GM18499 (cell line): ENCODE data around the gene LRRC8C.

Source experiments
- ATAC-seq: cut with Tn5 transposase; IDR thresholded peaks from one replicate; pipeline ENCODE4 v1.9.1; 2021; ENCODE audit warnings: moderate number of reproducible peaks; ENCODE audit not compliant: insufficient read depth, unreplicated experiment

LRRC8C gene

GRCh38 chr1:89724369-89725010, 91.6 kb downstream of the LRRC8C start:
- ATAC-seq, result peak; percentile 72

- no peak for ATAC-seq
Observed at GRCh38 chr1:89725011-89725370, 92.1 kb downstream of the LRRC8C start.

DNA sequence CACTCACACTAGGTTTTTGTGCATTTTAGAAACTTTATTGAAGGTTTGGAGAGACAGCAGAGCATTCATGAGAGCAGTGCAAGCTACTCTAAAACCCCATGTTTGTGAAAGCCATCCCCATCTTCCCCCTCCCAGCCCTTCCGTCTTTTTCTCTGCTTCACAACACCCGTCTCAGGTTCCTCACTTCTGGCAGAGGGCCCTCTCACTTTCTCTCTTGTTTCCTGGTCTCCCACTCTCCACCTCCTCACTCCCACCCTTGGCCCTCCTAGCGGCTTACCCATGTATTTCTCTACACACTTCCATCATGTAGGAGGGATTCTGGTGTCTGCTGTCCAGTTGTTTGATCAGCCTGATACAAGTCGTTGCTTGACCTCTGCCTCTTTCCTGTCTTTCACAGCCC, 92.7 kb downstream of the LRRC8C start:
- no peak for ATAC-seq

DNA sequence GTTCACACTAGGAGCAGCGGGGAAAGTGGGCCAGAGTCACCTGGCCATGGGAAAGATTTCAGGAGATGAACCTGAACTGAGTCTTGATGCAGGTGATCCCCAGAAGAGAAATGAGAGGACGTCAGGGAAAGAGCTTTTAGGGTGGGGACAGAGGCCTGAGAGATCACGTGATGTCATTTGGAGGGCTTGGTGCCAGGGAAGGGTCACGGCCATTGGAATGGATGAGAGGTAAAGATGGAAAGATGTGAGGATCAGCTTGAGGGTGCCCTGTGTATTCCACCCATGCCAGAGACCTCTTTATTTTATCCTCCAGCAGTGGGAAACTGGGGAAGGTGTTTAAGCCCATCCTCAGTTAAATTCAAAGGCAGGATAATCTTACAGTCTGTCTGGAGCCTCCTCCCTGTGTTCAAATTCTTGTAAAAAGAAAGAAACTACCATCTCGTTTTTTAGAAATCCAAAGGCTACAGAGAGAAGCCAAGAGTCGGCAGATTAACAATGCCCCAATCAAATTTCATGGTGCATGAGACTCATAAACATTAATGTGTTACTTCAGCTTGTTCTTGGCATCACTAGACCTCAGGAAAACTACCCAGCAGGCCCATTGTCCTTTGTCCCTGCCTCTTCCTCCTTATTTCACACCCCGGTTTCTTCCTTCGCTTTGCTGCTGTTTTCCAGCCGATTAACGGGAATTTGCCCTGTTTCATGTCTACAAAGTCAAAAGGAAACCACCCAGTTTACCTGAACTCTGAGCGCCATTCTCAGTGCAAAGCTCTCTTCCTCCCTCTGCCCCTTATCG, 94.8 kb downstream of the LRRC8C start:
- ATAC-seq, result no peak

- no peak for ATAC-seq
Observed at GRCh38 chr1:89728381-89728780, 95.5 kb downstream of the LRRC8C start.

GRCh38 chr1:89732206-89732605, 99.3 kb downstream of the LRRC8C start:
- ATAC-seq, result no peak

GRCh38 chr1:89732643-89733222, 99.8 kb downstream of the LRRC8C start:
- no peak for ATAC-seq

- ATAC-seq, result no peak
Observed at GRCh38 chr1:89733748-89734147, 100.8 kb downstream of the LRRC8C start.

DNA sequence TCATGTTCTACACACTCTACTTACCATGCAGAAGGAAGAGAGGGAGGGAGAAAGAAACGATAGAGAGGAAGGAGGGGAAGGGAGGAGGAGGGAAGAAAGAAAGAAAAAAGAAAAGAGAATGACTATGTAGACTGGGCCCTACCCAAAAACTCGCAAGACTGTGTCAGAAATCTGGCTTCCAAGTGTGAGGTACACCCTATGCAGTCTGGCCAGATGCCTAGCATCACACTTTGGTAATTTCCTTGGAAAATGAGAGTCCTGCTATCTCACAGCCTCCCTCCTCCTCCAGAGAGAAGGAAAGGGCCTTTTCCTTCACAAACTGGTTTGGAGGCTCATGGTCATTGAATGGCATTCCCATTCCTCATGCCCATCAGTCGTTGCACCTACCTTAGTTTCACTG, 101.5 kb downstream of the LRRC8C start:
- no peak for ATAC-seq

DNA sequence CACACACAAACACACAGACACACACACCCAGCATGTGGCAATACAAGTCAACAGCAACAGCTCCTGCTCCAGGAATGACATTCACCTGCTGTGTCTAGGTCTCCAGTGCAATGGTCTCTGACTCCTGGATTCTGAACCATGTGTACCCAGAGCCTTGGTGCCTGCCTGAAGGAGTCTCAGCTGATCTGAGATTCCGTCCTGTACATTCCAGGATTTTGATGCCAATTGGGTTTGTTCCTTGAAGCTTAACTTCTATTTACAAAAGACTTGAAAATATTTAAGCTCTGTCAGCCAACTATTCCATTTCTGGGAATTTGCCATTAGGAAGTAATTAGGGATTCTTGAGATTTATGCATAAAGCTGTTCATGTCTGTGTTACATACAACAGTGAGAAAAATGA, 102.6 kb downstream of the LRRC8C start:
- ATAC-seq, result no peak

DNA sequence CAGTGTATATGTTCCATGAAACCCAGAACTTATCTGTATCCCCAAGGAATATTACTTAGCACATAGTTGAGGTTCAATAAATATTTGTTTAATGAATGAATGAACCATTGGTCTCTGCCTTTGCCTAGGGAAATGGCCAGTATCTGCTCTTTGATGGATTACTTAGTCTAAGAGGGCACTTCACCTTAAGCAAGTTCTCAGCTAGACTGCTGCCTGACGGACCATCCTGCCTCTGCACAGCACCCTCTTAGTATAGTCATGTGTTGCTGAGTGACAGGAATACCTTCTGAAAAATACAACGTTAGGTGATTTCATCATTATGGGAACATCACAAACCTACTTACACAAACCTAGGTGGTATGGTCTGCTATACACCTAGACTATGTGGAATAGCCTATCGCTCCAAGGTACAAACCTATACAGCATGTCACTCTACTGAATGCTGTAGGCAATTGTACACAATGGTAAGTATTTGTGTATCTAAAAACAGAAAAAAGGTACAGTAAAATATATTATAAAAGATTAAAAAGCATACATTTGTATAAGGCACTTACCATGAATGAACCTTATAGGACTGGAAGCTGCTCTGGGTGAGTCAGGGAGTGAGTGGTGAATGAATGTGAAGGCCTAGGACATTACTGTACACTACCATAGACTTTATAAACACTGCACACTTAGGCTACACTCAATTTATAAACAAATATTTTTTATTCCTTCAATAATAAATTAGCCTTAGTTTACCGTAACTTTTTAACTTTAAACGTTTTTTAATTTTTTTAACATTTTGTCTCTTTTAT, 104.2 kb downstream of the LRRC8C start:
- no peak for ATAC-seq

DNA sequence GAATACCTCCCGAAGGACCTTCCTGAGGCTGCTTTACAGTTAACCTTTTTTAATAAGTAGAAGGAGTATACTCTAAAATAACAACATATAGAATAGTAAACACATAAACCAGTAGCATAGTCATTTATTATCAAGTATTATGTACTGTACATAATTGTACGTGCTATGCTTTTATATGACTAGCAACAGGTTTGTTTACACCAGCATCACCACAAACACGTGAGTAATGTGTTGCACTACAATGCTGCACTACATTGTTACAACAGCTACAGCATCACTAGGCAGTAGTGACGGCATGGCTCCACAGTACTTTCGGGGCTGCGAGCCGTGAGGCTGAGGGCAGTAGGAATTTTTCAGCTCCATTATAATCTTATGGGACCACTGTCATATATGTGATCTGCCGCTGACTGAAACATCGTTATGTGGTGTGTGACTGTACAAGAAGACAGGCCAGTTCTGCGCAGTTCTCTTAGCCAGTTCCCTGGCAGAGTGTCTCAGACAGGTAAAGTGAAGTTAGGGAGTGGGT, 105.1 kb downstream of the LRRC8C start:
- ATAC-seq, result no peak

DNA sequence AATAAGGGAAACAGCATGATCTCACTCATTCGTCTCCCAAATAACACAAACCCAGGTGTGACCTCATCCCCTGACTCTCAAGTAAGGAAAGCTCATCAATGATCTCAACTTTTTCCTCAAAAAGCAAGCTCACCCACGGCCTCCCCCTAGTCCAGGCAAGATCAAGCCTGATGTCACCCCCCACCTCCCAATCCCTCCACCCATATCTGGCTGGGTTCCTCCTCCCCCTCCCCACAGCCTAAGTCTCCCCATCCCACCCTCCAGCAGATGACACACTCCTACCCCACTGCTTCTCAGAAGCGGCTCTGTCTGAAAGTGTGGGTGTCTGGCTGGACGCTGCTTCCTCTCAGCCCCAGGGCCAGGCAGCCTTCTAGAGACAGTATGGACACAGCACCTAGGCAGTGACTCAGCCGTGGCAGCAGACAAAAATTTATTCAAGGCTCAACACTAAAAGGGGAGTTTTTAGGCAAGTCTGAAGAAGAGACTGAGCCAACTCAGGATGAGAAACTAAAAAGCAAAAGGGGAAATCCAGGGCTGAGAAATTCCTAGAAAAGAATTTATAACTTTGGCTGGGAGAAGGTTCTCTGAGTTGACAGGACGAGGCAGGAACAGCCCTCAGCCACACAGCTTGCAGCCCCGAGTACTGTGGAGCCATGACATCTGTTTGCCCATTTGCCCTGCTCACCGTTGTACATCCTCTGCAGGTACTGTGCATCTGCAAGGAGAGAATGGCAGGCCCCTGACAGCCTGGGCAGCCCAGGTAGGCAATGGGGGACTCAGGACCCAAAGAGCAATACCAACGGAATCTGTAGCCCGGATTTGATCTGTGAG, 106.3 kb downstream of the LRRC8C start:
- ATAC-seq, result no peak

DNA sequence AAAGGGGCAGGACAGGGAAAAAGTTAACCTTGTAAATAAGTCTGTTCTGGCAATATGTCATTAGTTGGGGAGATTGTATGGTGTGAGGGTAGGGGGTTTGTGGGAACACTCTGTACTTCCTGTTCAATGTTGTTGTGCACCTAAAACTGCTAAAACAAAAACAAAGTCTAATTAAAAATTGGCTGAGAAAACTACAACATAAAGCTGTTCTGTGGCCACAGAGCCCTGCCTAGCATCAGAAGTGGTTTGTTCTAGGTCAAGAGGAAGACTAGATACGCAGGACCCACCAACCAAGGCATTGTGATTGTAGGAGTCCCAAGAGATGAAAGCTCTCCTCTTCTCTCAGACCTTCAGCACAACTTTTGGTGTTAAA, 106.9 kb downstream of the LRRC8C start:
- ATAC-seq, result no peak

DNA sequence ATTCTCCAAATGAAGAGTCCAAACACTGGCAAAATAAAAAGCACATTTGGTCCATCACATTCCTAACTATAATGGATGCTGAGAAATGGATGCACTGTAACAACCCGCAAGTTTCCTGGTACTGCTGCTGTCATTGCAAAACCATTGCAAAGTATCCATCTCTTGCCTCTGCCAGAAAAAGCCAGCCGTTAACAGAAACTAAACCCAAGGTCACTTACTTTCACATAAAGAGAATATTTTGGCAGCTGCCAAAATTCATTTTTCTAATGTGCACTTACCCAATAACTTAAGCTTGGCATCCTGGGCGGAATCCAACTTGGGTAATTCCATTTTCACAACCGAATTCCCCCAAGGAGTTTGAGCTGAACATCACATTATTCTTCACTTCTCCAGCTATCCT, 110.9 kb downstream of the LRRC8C start:
- ATAC-seq, result no peak

DNA sequence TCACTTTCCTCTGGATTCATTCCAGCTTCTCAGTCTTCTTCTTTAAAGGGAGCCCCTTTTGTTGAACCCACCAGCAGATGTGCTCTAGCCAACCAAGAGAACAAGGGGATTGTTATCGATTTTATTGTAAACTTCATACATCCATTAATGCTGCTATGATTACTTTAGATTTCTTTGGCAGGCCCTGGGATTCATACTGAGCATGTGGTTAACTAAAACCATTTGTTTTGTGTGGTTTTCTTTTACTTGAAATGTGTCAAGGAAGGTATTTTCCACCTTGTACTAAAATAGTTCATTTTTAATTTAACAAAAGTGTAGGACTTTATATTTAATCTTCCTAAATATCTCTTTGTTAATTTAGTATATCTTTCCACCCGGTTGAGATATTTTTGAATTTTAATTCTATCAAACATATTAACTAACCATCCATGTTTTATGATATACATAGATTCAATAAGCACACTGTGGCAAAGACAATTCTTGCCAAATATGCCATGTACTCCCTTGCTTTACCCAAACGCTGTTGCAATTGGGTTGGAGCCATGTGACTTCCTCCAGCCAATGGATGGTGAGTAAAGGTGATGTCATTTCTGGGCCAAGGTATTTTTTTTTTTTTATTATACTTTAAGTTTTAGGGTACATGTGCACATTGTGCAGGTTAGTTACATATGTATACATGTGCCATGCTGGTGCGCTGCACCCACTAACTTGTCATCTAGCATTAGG, 113.7 kb downstream of the LRRC8C start:
- ATAC-seq, result no peak

DNA sequence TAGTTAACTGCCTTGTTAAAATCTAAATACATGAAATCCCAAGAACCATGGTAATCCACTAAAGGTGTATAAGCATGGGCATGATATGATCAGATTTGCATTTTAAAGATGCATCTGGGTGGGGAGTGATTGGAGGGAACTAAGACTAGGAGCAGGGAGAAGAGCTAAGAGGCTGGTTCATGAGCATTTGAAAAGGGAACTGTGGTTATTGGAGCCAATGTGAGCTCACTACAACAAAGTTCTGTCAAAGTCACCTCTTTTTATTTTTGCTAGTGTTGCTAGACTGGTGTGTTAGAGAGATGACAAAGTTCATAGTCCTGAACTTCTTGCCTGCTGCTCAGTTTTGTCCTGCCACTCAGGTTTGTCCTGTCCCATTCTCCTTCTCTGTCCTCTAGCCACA, 120.8 kb downstream of the LRRC8C start:
- no peak for ATAC-seq

- ATAC-seq, result no peak
Observed at GRCh38 chr1:89754518-89754917, 121.6 kb downstream of the LRRC8C start.

DNA sequence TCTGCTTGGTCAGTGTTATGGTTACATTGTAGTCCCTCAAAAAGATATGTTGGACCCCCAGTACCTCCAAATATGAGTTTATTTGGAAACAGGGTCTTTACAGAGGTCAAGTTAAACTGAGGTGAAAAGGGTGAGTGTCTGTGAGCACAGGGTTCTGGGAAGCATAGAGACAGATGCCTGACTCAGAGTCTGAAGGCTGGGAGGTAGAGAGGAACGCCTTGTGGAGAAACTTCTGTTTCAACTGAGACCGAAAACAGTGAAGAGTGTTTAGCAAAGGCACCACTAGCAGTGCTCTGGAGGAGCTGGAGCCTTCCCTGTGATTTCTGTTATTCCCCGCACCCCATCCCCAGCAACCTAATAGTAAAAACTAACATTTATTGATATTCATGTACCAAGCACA, 122.7 kb downstream of the LRRC8C start:
- no peak for ATAC-seq
